NCI-H1092 treated with DMSO at 0.1 percent for 48 hours (cell line): ENCODE data around the gene CHCHD6.

Experiments used
- DNase-seq: peaks from one replicate; lab custom pipeline; 2025; lab: John Stamatoyannopoulos, UW

CHCHD6 gene

DNA sequence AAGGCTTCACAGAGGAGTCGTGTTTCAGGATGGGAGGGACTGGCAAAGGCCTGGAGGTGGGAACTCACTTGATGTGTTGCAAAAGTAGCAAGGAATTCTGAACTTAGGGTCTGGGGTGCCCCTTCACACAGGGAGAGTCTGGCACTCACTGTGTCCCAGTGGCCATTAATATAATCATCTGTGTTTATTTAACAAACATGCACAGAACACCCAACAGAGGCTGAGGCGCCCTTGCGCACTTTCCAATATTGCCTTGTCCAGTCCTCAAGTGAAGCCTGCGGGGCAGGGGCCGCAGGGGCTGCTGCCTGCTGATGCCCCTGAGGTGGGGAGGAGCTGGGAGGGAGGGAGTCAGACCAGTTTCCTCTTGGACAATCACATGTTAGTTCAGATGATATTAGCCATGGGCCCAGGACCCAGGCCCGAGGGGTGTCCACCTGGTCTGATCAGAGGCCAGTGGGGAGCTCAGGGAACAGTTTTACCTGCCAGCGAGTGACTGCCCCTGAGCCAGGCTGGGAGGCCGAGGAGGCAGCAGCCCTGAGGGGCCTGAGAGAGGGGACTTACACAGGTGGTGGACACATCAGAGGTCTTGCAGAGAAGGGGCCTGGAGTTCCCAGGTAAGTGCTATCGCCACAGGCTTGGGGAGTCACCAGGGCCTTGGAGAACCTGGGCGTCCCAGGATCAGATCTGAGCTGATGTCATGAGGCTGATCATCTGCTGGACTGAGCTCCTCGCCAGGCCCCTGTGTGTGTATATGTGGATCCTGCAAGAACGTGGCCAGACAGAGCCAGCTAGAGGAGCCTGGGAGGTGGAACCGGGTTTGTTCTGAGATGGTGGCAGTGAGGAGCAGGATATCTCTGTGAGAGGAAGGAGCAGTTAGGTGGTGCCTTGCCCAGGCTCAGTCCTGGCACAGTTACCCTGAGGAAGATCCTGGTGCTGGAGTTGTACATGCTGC, 35.3 kb upstream of the CHCHD6 start:
- no peak for DNase-seq

DNA sequence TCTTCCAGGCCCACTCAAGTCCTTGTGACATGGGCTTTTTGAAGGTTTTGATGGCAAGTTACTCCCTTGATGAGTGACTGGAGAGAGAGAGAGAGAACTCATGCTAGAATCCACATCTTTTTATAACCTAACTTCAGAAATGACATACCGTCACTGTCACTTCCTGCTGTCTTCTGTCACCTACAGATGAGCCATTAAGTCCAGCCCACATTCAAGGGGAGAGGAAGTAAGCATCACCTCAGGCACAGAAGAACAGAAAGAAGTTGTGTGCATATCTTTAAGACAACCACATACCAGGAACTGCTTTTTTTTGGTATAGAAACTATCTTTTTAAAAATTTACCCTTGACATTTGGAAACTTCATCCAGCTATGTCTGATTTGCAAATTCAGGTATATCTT, 32.5 kb upstream of the CHCHD6 start:
- no peak for DNase-seq

DNA sequence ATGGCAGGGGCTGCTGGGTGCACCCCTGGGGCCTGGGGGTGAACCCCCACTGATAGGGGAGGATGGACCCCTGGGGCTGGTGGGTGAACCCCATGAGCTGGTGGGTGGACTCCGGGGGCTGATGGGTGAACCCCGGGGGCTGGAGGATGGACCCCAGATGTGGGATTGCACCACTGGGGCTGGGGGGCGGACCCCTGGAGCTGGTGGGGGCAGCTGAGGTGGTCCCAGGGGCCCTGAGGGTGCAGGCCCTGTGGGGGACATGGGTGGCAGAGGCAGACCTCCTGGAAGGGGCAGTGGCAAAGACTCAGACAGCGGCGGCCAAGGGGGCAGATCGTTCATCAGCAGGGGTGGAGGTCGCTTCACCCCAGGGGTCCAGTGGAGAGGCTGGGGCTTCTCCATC, 31.7 kb upstream of the CHCHD6 start:
- no peak for DNase-seq

DNA sequence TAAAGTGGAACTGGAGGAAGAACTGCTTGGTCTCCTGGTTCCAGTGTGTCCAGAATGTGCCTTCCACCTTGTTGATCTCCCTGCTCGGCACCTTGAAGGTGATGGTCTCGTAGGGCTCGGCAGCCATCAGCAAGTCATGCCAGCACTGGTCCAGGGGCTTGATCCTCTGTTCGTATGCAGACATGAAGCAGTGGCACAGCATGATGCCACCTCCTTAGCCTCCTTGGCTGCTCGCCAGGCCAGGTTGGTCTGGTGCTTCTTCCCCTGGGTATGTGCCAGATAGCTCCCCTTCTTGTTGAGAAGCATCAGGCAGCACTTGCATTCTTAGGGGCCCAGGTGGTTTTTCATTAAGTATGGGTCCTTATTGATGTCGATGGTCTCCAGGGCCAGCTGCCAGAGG, 31.3 kb upstream of the CHCHD6 start:
- no peak for DNase-seq

DNA sequence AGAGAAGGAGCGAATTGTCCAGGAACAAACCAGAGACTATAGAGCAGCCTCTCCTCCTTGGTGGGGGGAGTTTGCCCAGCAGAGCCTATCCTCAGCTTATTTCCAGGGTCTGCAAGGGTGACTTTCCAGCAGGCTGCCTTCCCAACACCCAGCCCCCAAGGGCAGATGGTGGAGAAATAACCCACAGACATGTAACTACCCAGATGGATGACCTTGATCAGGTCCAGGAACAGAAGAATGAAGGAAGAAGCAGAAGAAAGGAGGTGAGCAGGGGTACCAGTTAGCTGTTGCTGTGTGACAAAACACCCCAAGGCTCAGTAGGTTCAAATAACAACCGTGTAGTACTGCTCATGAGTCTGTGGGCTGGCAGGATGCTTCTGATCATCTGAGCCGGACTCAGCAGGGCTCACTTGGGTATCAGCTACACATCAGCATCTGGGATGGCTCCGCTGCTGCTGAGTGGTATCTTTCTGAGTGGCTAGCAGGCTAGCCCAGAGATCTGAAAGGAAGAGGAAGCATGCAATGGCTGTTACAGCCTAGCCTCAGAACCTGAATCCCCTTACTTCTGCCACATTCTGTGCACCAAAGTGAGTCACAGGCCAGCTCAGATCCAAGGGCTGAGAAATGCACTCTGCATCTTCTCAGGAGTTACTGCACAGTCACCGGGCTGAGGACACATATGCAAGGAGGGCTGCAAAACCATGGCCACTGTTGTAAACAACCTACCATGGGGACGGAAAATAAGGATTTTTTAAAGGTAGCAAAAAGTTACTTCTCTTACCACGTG, 26.9 kb upstream of the CHCHD6 start:
- DNase-seq: no peak

DNA sequence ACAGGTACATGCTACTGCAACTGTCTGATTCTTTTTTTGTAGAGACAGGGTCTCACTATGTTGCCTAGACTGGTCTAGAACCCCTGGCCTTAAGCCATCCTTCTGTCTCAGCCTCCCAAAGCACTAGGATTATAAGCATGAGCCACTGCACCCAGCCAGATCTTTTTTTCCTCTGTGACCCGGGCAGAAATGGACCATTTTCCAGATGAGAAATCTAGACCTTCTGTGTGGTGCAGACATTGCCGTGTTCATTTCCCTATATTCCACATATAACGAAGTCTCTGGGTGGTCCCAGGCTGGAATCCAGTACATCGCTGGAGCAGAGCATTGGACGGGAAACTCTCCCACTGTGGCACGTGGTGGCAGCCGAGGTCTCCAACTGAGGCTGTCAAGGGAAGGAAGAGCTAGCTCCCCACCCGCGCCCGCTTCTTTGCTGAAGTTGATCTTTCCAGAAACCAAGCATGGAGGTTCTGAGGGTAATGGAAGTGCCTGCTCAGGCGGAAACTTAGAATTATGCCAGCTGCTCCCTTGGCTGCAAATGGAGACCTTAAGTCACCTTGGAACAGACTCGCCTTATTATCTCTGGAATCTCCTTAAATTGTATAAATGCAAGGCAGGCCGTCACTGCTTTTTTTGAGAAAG, 26.1 kb upstream of the CHCHD6 start:
- DNase-seq: no peak

DNA sequence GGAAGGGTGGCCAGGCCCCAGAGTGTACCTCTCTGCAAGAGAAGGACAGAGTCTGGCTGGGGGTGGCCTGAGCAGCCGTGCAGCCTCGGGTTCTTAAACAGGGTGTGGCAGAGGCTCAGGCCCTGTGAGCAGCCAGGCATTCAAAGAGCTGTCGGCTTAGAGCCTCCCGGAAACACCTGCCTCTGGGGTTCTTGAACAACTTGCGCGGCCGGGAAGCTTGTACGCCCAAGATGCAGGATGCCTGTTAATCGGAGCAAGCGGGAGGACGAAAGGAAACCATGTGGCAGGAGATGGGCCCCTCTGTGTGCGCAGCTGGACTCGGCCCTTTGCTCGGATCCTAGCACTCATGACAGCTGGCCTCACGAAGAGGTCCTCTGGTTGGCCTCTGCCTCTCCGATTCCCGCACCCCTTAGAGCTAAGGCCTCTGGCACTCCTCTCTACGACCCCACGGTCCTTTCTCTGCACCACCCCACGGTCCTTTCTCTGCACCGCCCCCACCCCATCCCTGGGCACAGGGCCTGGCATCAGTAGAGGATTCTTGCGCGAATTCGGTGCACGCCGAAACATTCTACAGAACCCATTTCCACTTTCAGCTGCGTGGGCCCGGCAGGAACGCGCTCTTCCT, 25.2 kb upstream of the CHCHD6 start:
- peak; percentile 20 for DNase-seq

DNA sequence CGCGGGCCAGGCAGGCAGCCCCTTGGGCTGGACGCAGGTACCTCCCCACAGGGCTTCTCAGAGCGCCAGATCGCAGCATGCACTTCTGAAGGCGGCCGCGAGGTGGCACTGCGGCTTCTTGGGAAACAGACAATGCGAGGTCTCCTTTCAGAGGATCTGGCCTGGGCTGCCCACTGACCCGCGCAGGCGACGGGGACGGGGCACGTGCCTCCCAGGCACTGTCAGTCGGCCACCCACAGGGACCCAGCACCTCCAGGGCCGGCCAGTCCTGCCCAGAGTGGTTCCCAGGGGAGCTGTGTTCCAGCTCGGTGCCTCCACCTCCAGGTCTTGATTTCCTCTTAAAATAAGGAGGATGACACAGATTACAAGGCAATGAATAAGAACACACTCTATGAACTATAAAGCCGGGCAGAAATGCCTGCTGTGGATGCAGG, 24.7 kb upstream of the CHCHD6 start:
- peak; percentile 79 for DNase-seq

DNA sequence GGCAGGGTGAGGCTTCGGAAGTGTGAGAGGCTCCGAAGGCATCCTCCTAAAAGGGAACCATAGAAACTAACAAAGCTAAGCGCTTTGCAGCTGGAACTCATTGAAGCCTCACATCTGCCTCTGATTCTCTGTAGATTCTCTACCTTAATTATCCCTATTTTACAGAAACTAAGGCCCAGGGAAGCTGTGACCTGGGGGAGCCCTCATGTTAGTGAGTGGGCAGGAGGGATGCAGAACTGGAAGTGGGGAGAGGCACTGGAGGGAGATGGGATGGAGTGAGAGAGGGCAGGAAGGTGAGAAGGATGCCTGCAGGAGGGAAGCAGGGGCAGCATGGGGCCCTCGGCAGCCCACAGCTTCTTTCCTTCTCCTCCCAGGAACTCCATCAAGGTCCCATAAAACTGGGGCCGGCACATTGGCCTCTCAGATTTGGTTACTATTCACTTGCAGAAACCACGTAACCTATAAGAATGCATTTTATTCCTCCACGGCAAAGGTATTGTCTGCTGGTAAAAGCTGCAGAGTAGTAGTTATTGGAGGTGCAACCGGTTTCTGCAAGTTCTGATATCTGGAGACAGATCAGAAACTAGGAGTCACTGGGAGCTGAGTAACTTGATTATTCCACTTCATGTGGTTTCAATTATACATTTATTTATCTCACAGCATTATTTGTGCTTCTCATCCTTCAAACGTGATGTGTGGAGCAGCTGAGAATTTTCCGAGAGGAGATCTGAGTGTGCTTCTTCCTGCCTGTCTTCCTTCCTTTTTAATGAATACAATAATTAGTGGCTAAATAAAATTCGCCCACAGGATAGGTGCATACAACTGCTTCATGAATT, 24.0 kb upstream of the CHCHD6 start:
- no peak for DNase-seq

DNA sequence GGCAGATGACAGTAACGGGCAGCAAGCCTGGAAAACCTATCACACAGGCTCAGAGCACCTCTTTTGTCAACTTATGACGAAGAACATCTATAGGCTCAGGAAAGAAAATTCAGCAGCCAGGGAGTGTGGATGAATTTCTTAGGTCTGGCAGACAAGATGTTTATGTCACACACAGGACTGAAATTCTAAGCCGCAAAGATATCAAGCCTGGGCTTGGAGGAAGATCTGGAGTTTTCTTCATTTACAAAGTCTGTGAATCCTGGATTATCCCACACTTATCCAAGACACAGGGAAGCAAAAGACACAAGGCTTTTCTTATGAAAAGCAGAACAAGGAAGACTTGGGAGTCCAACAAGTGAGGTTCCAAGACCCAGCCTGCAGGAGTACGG, 23.4 kb upstream of the CHCHD6 start:
- no peak for DNase-seq

DNA sequence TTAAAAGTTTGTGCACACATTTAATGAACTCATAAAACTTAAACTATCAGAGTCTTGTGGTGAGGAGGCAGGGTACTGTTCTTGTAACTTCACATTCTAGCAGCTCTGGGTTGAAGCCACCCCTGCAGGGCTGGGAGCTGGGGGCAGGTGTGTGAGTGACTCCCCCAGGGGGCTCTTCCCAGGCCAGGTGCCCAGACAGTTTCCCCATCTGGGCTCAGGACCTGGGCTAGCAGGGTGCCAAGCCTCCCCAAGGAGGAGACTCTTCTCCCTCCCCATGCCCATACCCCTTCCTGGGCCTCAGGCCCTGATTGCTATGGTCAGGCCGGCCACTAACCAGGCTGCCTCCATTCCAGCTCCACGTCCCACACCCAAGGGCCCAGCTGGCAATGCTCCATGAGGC, 22.0 kb upstream of the CHCHD6 start:
- no peak for DNase-seq

DNA sequence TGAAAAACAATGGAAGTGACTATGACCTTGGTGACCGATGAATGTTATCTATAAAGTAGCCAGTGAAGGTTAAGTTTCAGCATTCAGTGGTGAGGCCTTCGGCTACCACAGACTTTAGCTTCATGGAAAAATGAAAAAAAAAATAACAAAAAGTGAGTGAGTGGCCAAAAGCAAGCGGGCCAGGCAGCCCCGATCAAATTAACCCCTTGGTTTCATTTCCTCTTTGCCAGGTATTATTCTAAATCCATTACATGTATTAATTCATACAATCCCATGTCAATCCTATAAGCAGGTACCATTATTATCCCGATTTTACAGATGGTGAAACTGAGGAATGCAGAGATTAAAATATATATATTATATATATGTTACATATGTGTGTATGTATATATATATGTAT, 21.0 kb upstream of the CHCHD6 start:
- no peak for DNase-seq

DNA sequence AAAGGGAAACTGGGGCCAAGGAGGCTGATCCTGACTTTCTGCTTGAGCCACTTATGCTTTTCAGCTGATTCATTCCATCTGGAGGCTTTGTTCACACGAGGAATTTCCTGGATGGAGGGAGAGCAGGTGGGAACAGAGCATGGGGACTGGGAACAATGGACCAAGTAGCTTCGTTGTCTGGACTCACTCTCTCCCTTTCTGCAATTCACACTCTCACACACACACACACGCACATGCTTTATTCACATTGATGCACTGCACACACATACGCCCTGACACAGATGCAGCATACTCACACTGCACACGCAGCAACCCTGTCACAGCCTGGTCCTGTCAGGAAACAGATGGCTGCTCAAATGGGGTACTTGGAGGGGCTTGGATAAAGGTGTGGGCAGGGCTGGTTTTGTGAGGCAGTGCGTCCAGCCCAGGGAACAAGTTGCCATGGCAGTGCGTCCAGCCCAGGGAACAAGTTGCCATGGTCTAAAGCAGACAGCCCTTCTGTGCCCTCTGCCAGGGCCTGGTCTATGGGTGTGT, 19.8 kb upstream of the CHCHD6 start:
- DNase-seq: peak; percentile 62

DNA sequence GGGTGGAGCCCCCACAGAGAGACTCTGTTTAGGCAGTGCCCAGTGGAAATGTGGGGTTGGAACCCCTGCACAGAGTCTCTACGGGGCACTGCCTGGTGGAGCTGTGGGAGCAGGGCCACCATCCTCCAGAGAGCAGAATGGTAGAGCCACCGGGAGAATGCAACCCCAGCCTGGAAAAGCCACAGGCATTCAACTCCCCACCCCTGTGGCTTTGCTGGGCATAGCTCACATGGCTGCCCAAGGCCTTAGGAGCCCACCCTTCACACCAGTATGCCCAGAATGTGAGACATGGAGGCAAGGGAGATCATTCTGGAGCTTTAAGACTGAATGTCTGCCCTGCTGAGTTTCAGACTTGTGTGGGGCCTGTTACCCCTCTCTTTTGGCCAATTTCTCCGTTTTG, 19.0 kb upstream of the CHCHD6 start:
- no peak for DNase-seq

DNA sequence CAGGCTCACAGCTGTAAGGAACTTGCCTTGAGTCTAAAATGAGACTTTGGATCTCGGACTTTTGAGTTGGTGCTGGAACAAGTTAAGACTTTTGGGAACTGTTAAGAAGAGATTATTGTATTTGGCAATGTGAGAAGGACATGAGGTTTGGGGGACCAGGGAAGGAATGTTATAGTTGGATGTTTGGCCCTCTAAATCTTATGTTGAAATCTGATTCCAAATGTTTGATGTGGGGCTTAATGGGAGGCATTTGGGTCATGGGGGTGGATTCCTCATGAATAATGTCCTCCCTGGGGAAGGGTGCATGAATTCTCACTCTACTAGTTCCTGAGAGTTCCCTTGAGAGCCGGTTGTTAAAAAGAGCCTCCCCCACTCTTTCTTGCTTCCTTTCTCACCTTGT, 18.5 kb upstream of the CHCHD6 start:
- no peak for DNase-seq

DNA sequence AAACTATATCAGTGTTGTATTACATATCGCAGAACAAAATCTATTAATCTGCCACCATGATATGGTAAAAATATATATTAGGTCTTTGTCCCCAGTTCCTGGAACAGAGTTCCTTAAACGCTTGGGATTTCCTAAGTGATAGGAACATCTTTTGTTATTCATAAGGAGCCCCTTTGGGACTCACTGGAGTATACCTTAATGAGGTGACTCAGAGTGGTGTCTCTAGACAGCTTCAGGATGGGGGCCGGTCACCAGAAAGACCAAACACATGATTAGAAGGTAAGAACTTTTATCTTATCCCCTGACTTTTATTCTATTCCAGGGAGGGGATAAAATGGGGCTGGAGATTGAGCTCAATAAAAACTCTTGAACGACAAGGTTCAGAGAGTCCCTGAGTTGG, 12.3 kb upstream of the CHCHD6 start:
- DNase-seq: no peak

DNA sequence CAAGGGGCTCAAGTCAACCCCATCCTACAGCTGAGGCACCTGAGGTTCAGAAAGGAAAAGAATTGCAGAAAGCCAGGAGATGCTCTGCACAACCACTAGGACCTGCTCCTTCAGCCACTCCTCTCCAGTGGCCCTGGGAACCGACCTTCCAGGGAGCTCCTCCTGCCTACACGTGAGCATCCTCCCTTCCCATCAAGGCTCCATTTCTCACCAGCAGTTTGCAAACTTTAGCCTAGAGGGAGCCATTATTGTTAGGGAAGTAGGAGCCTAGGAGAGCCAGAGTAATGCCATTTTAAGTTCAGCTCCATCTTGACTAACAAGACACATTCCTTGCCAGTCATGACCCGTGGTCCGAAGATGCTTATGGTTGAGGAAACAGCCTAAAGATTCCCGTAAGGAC, 11.2 kb upstream of the CHCHD6 start:
- DNase-seq: no peak

DNA sequence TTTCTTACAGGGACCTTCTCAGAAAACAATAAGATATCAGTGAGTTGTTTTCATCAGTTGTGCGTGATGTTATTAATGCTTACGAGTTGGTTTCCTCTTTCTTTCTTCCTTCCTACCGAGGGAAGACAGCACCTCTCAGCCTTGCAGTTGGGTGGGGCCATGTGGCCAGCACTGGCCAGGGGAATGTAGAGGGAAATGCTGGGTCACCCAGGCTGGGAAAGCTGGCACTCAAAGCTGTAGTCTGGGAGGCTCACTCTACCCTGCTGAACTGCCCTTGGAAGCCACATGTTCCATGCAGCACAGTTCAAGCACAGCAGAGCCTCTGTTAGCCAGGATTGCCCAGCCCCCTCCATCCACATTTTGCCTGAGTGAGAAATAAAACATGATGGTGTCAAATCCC, 10.1 kb upstream of the CHCHD6 start:
- no peak for DNase-seq

DNA sequence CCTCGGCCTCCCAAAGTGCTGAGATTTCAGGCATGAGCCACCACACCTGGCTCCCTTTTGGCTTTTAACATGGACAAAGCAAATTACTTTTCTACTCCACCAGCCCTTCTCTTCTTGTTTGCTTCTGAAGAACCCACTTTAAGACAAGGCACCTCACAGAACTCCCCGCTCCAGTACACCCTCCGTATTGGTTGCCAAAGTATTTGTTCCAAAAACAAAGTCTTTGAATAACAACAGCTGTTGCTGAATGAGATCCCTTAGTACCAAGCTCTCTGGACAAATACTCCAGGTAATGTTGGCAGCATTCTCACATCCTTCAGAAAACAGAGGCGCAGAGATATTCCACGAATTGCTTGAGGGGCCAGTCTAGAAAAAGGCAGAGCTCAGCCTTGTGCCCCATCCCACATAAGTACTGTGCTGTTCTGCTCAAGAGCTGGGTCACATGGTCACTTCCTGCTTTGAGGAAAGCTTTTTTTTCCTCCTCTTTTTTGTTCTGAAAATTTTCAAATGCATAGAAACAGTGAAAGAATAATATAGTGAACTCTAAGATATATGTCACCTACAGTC, 7.3 kb upstream of the CHCHD6 start:
- DNase-seq: no peak

DNA sequence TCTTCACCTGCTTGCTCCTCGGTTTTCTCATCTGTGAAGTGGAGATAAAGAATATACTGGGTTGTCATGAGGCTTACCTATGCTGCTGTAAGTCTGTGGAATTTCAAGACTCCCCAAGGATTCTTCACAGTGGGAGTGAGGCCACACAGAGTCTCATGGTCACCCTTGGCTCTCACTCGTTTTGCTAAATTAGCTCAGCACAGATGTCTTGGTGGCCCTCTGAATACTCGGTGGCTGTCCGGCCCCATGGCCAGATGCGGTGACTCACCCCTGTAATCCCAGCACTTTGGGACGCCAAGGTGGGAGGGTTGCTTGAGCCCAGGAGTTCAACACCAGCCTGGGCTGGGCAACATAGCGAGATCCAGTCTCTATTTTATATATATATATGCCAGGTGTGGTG, 5.0 kb upstream of the CHCHD6 start:
- DNase-seq: no peak
